Mesodermal cell (in vitro differentiated cells): ENCODE measurements around the gene REV1.
"Not testable (repeated sequence)": the region's sequence is repeated elsewhere in the genome, so short reads cannot be mapped to it uniquely, and the experiment has no call there.

Experiments used
- H3K27ac ChIP-seq: 2 replicates; pipeline ENCODE4 v1.7.0; 2013; ENCODE audit warnings: mild to moderate bottlenecking, low read depth, low read length, moderate library complexity; ENCODE audit not compliant: severe bottlenecking
- H3K36me3 ChIP-seq: 2 replicates; pipeline ENCODE4 v1.7.1; 2013; ENCODE audit warnings: mild to moderate bottlenecking, low read length, moderate library complexity; ENCODE audit not compliant: control insufficient read depth, insufficient read depth
- H3K4me1 ChIP-seq: one replicate; pipeline ENCODE4 v1.7.1; 2013; ENCODE audit warnings: mild to moderate bottlenecking, low read length; ENCODE audit not compliant: insufficient read depth, control insufficient read depth, poor library complexity, severe bottlenecking
- H3K4me3 ChIP-seq: 2 replicates; pipeline ENCODE4 v1.7.0; 2013; ENCODE audit warnings: low read length, control low read depth, mild to moderate bottlenecking; ENCODE audit not compliant: insufficient read depth, poor library complexity, severe bottlenecking; ENCODE audit errors: extremely low read depth
- H3K9me3 ChIP-seq: 2 replicates; pipeline ENCODE4 v1.7.1; 2013; ENCODE audit warnings: mild to moderate bottlenecking, low read length, moderate library complexity; ENCODE audit not compliant: control insufficient read depth
- WGBS, 2 experiments: methylation state at CpG; one replicate each; pipeline ENCODE4 v1.1.5; 2013; ENCODE audit warnings: missing lambda C conversion rate in 2 of 2; ENCODE audit not compliant: insufficient coverage in 2 of 2; 5-methylcytosine and 5-hydroxymethylcytosine counted together

Gene REV1

GRCh38 chr2:99472600-99472960, 17.2 kb downstream of the REV1 start:
- WGBS, 2 experiments: 83 to 100% methylated on average over 1 of the region's 1 CpG
- H3K27ac ChIP-seq: no peak overlapping the region

GRCh38 chr2:99471654-99472599, 17.9 kb downstream of the REV1 start:
- Histone ChIP-seq H3K4me3 (no peak overlapping the region), H3K36me3 (peaks cover 21% of the 10 kb centered on the region), H3K27ac (no peak overlapping the region), H3K9me3 (peaks cover 7% of the 10 kb centered on the region), H3K4me1 (peaks cover 9% of the 10 kb centered on the region)
- WGBS, 2 experiments: 90 to 91% methylated on average over 3 of the region's 7 CpGs

More at GRCh38 chr2:99472600-99472960, 17.2 kb downstream of the REV1 start:
- Histone ChIP-seq H3K36me3 (peaks cover 25% of the 10 kb centered on the region), H3K4me1 (peaks cover 9% of the 10 kb centered on the region), H3K4me3 (no peak overlapping the region), H3K9me3 (peaks cover 7% of the 10 kb centered on the region)

GRCh38 chr2:99470957-99471356, 18.9 kb downstream of the REV1 start:
- Histone ChIP-seq H3K4me1 (peaks cover 9% of the 10 kb centered on the region), H3K36me3 (peaks cover 17% of the 10 kb centered on the region), H3K27ac (no peak overlapping the region), H3K9me3 (peaks cover 7% of the 10 kb centered on the region), H3K4me3 (no peak overlapping the region)

GRCh38 chr2:99470459-99470858, 19.4 kb downstream of the REV1 start:
- peaks cover 17% of the 10 kb centered on the region for H3K36me3 ChIP-seq
- not testable (repeated sequence) for H3K27ac ChIP-seq, H3K9me3 ChIP-seq, H3K4me1 ChIP-seq, H3K4me3 ChIP-seq
- WGBS, 2 experiments: 96 to 97% methylated on average over 7 to 8 of the region's 8 CpGs

GRCh38 chr2:99469394-99469793, 20.4 kb downstream of the REV1 start:
- Histone ChIP-seq H3K27ac (no peak overlapping the region), H3K9me3 (peaks cover 7% of the 10 kb centered on the region), H3K4me1 (peaks cover 4% of the 10 kb centered on the region), H3K36me3 (peaks cover 17% of the 10 kb centered on the region), H3K4me3 (no peak overlapping the region)
- WGBS, 2 experiments: no CpG with 5 or more reads among the region's 1 CpG

GRCh38 chr2:99468155-99468554, 21.7 kb downstream of the REV1 start:
- H3K9me3 ChIP-seq: peaks cover 7% of the 10 kb centered on the region
- WGBS, 2 experiments: 97 to 100% methylated on average over 3 to 4 of the region's 4 CpGs
- H3K36me3 ChIP-seq: peaks cover 23% of the 10 kb centered on the region
- H3K4me1 ChIP-seq: no peaks in the 10 kb centered on the region
- no peak overlapping the region for H3K27ac ChIP-seq
- no peak overlapping the region for H3K4me3 ChIP-seq

GRCh38 chr2:99467390-99467789, 22.4 kb downstream of the REV1 start:
- 96 to 97% methylated on average over 3 of the region's 3 CpGs for WGBS, 2 experiments
- Histone ChIP-seq H3K36me3 (peaks cover 27% of the 10 kb centered on the region), H3K4me3 (no peak overlapping the region), H3K4me1 (no peaks in the 10 kb centered on the region), H3K9me3 (peaks cover 7% of the 10 kb centered on the region), H3K27ac (no peak overlapping the region)

- H3K27ac ChIP-seq: no peak overlapping the region
- H3K4me3 ChIP-seq: no peak overlapping the region
- WGBS, 2 experiments: 30% methylated on average over 2 of the region's 4 CpGs; no CpG with 5 or more reads in 1 of the 2 experiments
- H3K36me3 ChIP-seq: peaks cover 57% of the 10 kb centered on the region
- H3K9me3 ChIP-seq: no peaks in the 10 kb centered on the region
- H3K4me1 ChIP-seq: no peaks in the 10 kb centered on the region
These were observed 27.9 kb downstream of the REV1 start for GRCh38 chr2:99461828-99462483.

GRCh38 chr2:99458529-99458928, 31.3 kb downstream of the REV1 start:
- Histone ChIP-seq H3K4me3 (no peak overlapping the region), H3K27ac (no peak overlapping the region), H3K36me3 (peaks cover 87% of the 10 kb centered on the region), H3K9me3 (no peaks in the 10 kb centered on the region), H3K4me1 (no peaks in the 10 kb centered on the region)
- 86 to 100% methylated on average over 1 of the region's 2 CpGs for WGBS, 2 experiments

GRCh38 chr2:99451686-99452085, 38.1 kb downstream of the REV1 start:
- no peaks in the 10 kb centered on the region for H3K4me1 ChIP-seq
- H3K9me3 ChIP-seq: no peaks in the 10 kb centered on the region
- WGBS, 2 experiments: 93 to 100% methylated on average over 2 of the region's 4 CpGs
- H3K36me3 ChIP-seq: peaks cover 78% of the 10 kb centered on the region
- no peak overlapping the region for H3K27ac ChIP-seq
- no peak overlapping the region for H3K4me3 ChIP-seq

- Histone ChIP-seq H3K4me1 (no peaks in the 10 kb centered on the region), H3K9me3 (no peaks in the 10 kb centered on the region), H3K27ac (no peak overlapping the region), H3K4me3 (no peak overlapping the region), H3K36me3 (peaks cover 74% of the 10 kb centered on the region)
- WGBS, 2 experiments: 70 to 100% methylated on average over 1 to 2 of the region's 4 CpGs
These were observed 38.5 kb downstream of the REV1 start for GRCh38 chr2:99451280-99451679.
